Panc1 (cell line): Measurements from ENCODE around the gene PATJ. TPM values are rescaled to one million over a fixed set of nuclear protein-coding genes. Genes with fewer than 3 reads are reported as not detected.

Source experiments
- ATAC-seq: fragments of 200-7000 bp; cut with Tn5 transposase; 2 replicates; pipeline ENCODE4 v1.9.1; 2020; ENCODE audit warnings: mild to moderate bottlenecking, moderate library complexity
- BruUV-seq: library from RNA; stranded (reverse); fragments of 400-500 nt; replicated peaks from 2 replicates; lab custom pipeline; 2021; lab: Mats Ljungman, UMichigan
- CTCF ChIA-PET: fragments of 300-600 bp; sonication (Branson Sonifier 250); formaldehyde crosslinking; loops from one replicate; lab custom pipeline; 2022; ENCODE audit warnings: antibody characterized with exemption; lab: Charles Lee
- POLR2A ChIA-PET: fragments of 300-600 bp; sonication (Branson Sonifier 250); formaldehyde crosslinking; loops from one replicate; lab custom pipeline; 2022; ENCODE audit warnings: antibody characterized with exemption; lab: Charles Lee
- DNase-seq: peaks from one replicate; pipeline ENCODE4 v3.0.0-alpha.2; 2010; ENCODE audit warnings: low read depth, low spot score
- H3K27ac ChIP-seq: 2 replicates; pipeline ENCODE4 v1.5.1; 2011; ENCODE audit warnings: mild to moderate bottlenecking, low read length, inconsistent platforms
- H3K27me3 ChIP-seq: fragments of 200-500 bp; sonication (Bioruptor generic); 2 replicates; pipeline ENCODE4 v1.6.0; 2014; ENCODE audit warnings: low read length, inconsistent platforms; ENCODE audit not compliant: control insufficient read depth, insufficient read depth
- H3K36me3 ChIP-seq: fragments of 200-500 bp; sonication (Bioruptor generic); 2 replicates; pipeline ENCODE4 v1.5.1; 2014; ENCODE audit warnings: inconsistent platforms, mild to moderate bottlenecking, low read length, moderate library complexity; ENCODE audit not compliant: control insufficient read depth, insufficient read depth
- H3K4me1 ChIP-seq: 2 replicates; pipeline ENCODE4 v1.5.1; 2011; ENCODE audit warnings: inconsistent platforms, mild to moderate bottlenecking, low read length, moderate library complexity; ENCODE audit not compliant: control insufficient read depth, insufficient read depth
- H3K4me3 ChIP-seq, 2 experiments: 2 replicates each; pipeline ENCODE4 v1.5.1; 2011 to 2012; ENCODE audit warnings: low read depth in 2 of 2, low read length in 2 of 2, mild to moderate bottlenecking in 2 of 2, inconsistent platforms in 1 of 2, moderate library complexity in 1 of 2
- H3K9me3 ChIP-seq: fragments of 200-500 bp; sonication (Bioruptor generic); 2 replicates; pipeline ENCODE4 v1.5.1; 2014; ENCODE audit warnings: low read depth, mild to moderate bottlenecking, inconsistent platforms, low read length, moderate library complexity; ENCODE audit not compliant: control insufficient read depth, insufficient read depth
- POLR2AphosphoS5 ChIP-seq: IDR thresholded peaks from 2 replicates; pipeline ENCODE4 v1.6.1; 2012; ENCODE audit warnings: mild to moderate bottlenecking, low read depth, low read length, moderate library complexity
- SIN3A ChIP-seq: IDR thresholded peaks from 2 replicates; pipeline ENCODE4 v1.6.1; 2012; ENCODE audit warnings: low read depth, mild to moderate bottlenecking, low read length, moderate library complexity, borderline replicate concordance; ENCODE audit not compliant: insufficient read depth
- TCF7L2 ChIP-seq: IDR thresholded peaks from 2 replicates; pipeline ENCODE4 v1.6.1; 2011; ENCODE audit warnings: mild to moderate bottlenecking, low read depth, low read length, inconsistent platforms
- in situ Hi-C: cut with HindIII; loops from 2 replicates; pipeline ENCODE4 v1.10.0; 2016; ENCODE audit warnings: low sequenced_read_pairs, low pct_unique_long_range_greater_than_20kb
- intact Hi-C: fragments of 100-400 bp; cut with micrococcal nuclease; formaldehyde crosslinking; loops from one replicate; pipeline ENCODE4 v1.10.0; 2022; ENCODE audit not compliant: unreplicated experiment
- total RNA-seq: library from RNA; stranded (reverse); gene quantifications from one replicate; pipeline ENCODE4 v1.2.1, GENCODE V29; 2021; ENCODE audit not compliant: unreplicated experiment
- TF ChIP-seq, protein P1 (sequence below): fragments of 450-650 bp; IDR thresholded peaks from 2 replicates; pipeline ENCODE4 v1.5.1; 2017; ENCODE audit warnings: mild to moderate bottlenecking
- TF ChIP-seq, protein P2 (sequence below), 2 experiments: IDR thresholded peaks; 2 replicates each; pipeline ENCODE4 v1.6.1; 2011 to 2012; ENCODE audit warnings: low read depth in 2 of 2, control low read depth in 1 of 2, low read length in 1 of 2, mild to moderate bottlenecking in 1 of 2, moderate library complexity in 1 of 2; ENCODE audit not compliant: insufficient read depth in 1 of 2

PATJ gene
- total RNA-seq, 1 experiment from 2014 or later = 36.2 TPM

DNA sequence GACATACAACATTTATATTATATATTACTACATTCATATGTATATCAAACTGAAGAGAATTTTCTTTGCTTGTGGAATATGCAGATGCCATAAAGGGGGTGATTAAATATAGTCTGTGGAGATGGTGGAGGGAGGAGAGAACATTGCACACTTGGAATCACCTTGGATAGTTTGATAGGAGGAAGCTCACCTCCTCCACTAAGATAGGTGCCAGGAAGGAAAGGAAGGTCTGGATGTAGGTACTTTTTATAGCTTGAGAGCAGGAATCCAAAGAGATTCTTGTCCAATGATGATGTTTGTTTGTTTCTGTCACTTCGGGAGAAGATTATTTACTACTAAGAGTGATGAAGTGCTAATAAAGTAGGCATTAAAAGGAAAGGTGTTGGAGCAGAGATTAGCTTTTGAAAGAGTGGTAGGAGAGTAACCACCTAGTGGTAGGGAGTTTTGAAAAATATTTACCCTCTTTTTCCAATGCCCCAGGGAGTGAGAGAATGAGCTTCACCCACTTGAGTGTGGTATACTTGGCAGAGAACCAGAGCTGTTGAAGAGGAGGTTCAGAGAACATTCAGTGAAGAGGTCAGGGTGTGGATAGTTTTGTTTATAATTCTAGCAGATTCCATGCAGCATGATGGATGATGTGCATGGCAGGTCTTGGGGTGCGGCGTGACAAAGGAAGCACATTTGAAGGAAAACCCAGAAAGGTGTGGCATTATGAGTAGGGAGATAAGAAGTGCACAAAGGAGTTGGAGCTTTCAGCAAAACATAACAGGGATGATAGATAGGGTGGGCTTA is 145.0 kb downstream of the PATJ start:
- ChIA-PET POLR2A (no interaction called here), CTCF (no interaction called here)
- H3K9me3 ChIP-seq = no peaks in the 10 kb centered on the region
- ATAC-seq (no peak), DNase-seq (no peak)
- in situ Hi-C loops = no loop called here
- no peaks in the 10 kb centered on the region for H3K27me3 ChIP-seq
- H3K27ac ChIP-seq = no peak overlapping the region
- TF ChIP-seq, protein P1, sequence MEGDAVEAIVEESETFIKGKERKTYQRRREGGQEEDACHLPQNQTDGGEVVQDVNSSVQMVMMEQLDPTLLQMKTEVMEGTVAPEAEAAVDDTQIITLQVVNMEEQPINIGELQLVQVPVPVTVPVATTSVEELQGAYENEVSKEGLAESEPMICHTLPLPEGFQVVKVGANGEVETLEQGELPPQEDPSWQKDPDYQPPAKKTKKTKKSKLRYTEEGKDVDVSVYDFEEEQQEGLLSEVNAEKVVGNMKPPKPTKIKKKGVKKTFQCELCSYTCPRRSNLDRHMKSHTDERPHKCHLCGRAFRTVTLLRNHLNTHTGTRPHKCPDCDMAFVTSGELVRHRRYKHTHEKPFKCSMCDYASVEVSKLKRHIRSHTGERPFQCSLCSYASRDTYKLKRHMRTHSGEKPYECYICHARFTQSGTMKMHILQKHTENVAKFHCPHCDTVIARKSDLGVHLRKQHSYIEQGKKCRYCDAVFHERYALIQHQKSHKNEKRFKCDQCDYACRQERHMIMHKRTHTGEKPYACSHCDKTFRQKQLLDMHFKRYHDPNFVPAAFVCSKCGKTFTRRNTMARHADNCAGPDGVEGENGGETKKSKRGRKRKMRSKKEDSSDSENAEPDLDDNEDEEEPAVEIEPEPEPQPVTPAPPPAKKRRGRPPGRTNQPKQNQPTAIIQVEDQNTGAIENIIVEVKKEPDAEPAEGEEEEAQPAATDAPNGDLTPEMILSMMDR = no peak
- TF ChIP-seq SIN3A (no peak), POLR2AphosphoS5 (no peak), TCF7L2 (no peak)
- TF ChIP-seq, protein P2, sequence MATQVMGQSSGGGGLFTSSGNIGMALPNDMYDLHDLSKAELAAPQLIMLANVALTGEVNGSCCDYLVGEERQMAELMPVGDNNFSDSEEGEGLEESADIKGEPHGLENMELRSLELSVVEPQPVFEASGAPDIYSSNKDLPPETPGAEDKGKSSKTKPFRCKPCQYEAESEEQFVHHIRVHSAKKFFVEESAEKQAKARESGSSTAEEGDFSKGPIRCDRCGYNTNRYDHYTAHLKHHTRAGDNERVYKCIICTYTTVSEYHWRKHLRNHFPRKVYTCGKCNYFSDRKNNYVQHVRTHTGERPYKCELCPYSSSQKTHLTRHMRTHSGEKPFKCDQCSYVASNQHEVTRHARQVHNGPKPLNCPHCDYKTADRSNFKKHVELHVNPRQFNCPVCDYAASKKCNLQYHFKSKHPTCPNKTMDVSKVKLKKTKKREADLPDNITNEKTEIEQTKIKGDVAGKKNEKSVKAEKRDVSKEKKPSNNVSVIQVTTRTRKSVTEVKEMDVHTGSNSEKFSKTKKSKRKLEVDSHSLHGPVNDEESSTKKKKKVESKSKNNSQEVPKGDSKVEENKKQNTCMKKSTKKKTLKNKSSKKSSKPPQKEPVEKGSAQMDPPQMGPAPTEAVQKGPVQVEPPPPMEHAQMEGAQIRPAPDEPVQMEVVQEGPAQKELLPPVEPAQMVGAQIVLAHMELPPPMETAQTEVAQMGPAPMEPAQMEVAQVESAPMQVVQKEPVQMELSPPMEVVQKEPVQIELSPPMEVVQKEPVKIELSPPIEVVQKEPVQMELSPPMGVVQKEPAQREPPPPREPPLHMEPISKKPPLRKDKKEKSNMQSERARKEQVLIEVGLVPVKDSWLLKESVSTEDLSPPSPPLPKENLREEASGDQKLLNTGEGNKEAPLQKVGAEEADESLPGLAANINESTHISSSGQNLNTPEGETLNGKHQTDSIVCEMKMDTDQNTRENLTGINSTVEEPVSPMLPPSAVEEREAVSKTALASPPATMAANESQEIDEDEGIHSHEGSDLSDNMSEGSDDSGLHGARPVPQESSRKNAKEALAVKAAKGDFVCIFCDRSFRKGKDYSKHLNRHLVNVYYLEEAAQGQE (IDR thresholded peaks at IDR 0.05; ENCODE audit: insufficient read depth in 1 of 2, low read depth in 2 of 2, low read length in 1 of 2) = no peak
- no TSS peak for BruUV-seq
- H3K4me1 ChIP-seq = no peaks in the 10 kb centered on the region
- H3K4me3 ChIP-seq = no peak overlapping the region
- intact Hi-C loops = no loop called here
- no peaks in the 10 kb centered on the region; the same call in none of the 2 replicates for H3K36me3 ChIP-seq

DNA sequence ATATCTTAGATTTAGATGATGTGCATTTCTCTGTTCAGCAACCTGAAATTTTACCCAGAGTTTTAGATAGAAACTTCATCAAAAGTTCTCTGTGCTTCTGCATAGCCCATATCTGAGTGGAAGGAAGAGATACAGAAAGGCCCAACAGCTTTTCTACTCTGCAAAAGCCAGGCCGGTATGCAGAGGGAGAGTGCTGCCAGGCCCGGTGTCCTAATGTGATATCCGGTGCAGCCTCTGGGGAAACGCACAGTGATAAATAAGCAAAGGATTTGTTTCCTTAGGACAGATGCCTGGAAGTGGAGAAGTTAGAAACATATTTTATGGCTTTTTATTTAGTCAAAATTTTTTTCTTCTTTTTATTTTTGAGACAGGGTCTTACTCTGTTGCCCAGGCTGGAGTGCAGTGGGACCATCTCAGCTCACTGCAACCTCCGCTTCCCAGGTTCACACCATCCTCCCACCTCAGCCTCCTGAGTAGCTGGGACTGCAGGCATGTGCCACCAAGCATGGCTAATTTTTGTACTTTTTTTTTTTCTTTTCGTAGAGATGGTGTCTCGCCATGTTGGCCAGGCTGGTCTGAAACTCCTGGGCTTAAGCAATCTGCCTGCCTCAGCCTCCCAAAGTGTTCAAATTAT is 145.8 kb downstream of the PATJ start:
- ATAC-seq (no peak), DNase-seq (no peak)
- Histone ChIP-seq H3K4me3 (no peak overlapping the region), H3K27ac (no peak overlapping the region), H3K27me3 (no peaks in the 10 kb centered on the region), H3K4me1 (no peaks in the 10 kb centered on the region), H3K9me3 (no peaks in the 10 kb centered on the region), H3K36me3 (no peaks in the 10 kb centered on the region; the same call in 1 of the 2 replicates)
- TF ChIP-seq SIN3A (no peak), POLR2AphosphoS5 (no peak)
- TF ChIP-seq, protein P1 = no peak
- TF ChIP-seq, protein P2 (IDR thresholded peaks at IDR 0.05; ENCODE audit: insufficient read depth in 1 of 2, low read depth in 2 of 2, low read length in 1 of 2) = no peak
- in situ Hi-C loops (no loop called here), intact Hi-C loops (no loop called here)
- CTCF ChIA-PET = no interaction called here
- POLR2A ChIA-PET = no interaction called here
- no TSS peak for BruUV-seq
